ENCODE results near the gene CREG2. TPM values are rescaled to one million over a fixed set of nuclear protein-coding genes. Genes with fewer than 3 reads are reported as not detected.

CREG2 gene
- total and polyA plus RNA-seq, 2 experiments from 2014 or later, result 0.15 to 0.22 TPM

- in situ Hi-C loops (cut with MboI), result no loop called here
- Histone ChIP-seq H3K4me1 (ENCODE audit: insufficient read depth) (peaks cover 27% of the 10 kb centered on the region), H3F3A (ENCODE audit: insufficient read depth) (peaks cover 33% of the 10 kb centered on the region), H3K9me2 (ENCODE audit: insufficient read depth) (no peaks in the 10 kb centered on the region), H3K4me3 (peak overlapping the region; percentile 85), H3K27me3 (replicated peaks; ENCODE audit: insufficient read depth) (no peaks in the 10 kb centered on the region), H3K36me3 (ENCODE audit: low read depth) (no peaks in the 10 kb centered on the region), H2AFZ (no peak overlapping the region), H3K79me2 (ENCODE audit: insufficient read depth) (peaks cover 87% of the 10 kb centered on the region), H3K9me3 (ENCODE audit: low read depth) (no peaks in the 10 kb centered on the region), H3K9ac (peak overlapping the region; percentile 94), H3K4me2 (ENCODE audit: unreplicated experiment) (peak overlapping the region; percentile 92), H4K20me1 (ENCODE audit: insufficient read depth) (peaks cover 18% of the 10 kb centered on the region; the same call in 1 of the 2 replicates), H3K27ac (peak overlapping the region; percentile 95)
- TF ChIP-seq EZH2 (IDR thresholded peaks at IDR 0.05; ENCODE audit: insufficient read depth, poor library complexity, severe bottlenecking) (no peak), EZH2phosphoT487 (IDR thresholded peaks at IDR 0.05; ENCODE audit: insufficient read depth, low read depth) (no peak)
- 76 to 77% methylated on average over 4 of the region's 4 CpGs for WGBS, 2 experiments (ENCODE audit: low coverage in 1 of 2, low lambda C conversion rate in 2 of 2, missing lambda C conversion rate in 2 of 2)
- DNase-seq, result peak; percentile 40
Measured at GRCh38 chr2:101305035-101305434, 82.3 kb downstream of the CREG2 start.

GRCh38 chr2:101303688-101304087, 83.6 kb downstream of the CREG2 start:
- peaks cover 33% of the 10 kb centered on the region for H3F3A ChIP-seq (ENCODE audit: insufficient read depth)
- WGBS, 2 experiments (ENCODE audit: low coverage in 1 of 2, low lambda C conversion rate in 2 of 2, missing lambda C conversion rate in 2 of 2), result 98 to 100% methylated on average over 1 of the region's 1 CpG

GRCh38 chr2:101302016-101302415, 85.3 kb downstream of the CREG2 start:
- no peak for TF ChIP-seq EZH2 (IDR thresholded peaks at IDR 0.05; ENCODE audit: insufficient read depth, poor library complexity, severe bottlenecking)
- no peak for TF ChIP-seq EZH2phosphoT487 (IDR thresholded peaks at IDR 0.05; ENCODE audit: insufficient read depth, low read depth)
- in situ Hi-C loops (cut with MboI), result no loop called here
- Histone ChIP-seq H3K4me3 (no peak overlapping the region), H3K27ac (no peak overlapping the region), H3F3A (ENCODE audit: insufficient read depth) (peaks cover 27% of the 10 kb centered on the region), H3K9me3 (ENCODE audit: low read depth) (no peaks in the 10 kb centered on the region), H3K27me3 (replicated peaks; ENCODE audit: insufficient read depth) (no peaks in the 10 kb centered on the region), H3K9me2 (ENCODE audit: insufficient read depth) (no peaks in the 10 kb centered on the region), H3K4me2 (ENCODE audit: unreplicated experiment) (no peak overlapping the region), H3K4me1 (ENCODE audit: insufficient read depth) (peaks cover 27% of the 10 kb centered on the region; the same call in 1 of the 2 replicates), H4K20me1 (ENCODE audit: insufficient read depth) (peaks cover 18% of the 10 kb centered on the region; the same call in 1 of the 2 replicates), H3K9ac (no peak overlapping the region), H2AFZ (no peak overlapping the region), H3K79me2 (ENCODE audit: insufficient read depth) (peaks cover 98% of the 10 kb centered on the region), H3K36me3 (ENCODE audit: low read depth) (no peaks in the 10 kb centered on the region)
- 95 to 96% methylated on average over 4 of the region's 4 CpGs for WGBS, 2 experiments (ENCODE audit: low coverage in 1 of 2, low lambda C conversion rate in 2 of 2, missing lambda C conversion rate in 2 of 2)
- DNase-seq, result no peak

More at GRCh38 chr2:101303688-101304087, 83.6 kb downstream of the CREG2 start:
- Histone ChIP-seq H4K20me1 (ENCODE audit: insufficient read depth) (peaks cover 18% of the 10 kb centered on the region; the same call in 1 of the 2 replicates), H3K4me1 (ENCODE audit: insufficient read depth) (peaks cover 23% of the 10 kb centered on the region; the same call in 1 of the 2 replicates), H3K9ac (no peak overlapping the region), H3K36me3 (ENCODE audit: low read depth) (no peaks in the 10 kb centered on the region), H3K4me2 (ENCODE audit: unreplicated experiment) (no peak overlapping the region), H3K9me2 (ENCODE audit: insufficient read depth) (no peaks in the 10 kb centered on the region), H3K27ac (no peak overlapping the region), H3K9me3 (ENCODE audit: low read depth) (no peaks in the 10 kb centered on the region), H3K27me3 (replicated peaks; ENCODE audit: insufficient read depth) (no peaks in the 10 kb centered on the region), H3K79me2 (ENCODE audit: insufficient read depth) (peaks cover 98% of the 10 kb centered on the region), H3K4me3 (no peak overlapping the region), H2AFZ (no peak overlapping the region)
- DNase-seq, result no peak
- in situ Hi-C loops (cut with MboI), result no loop called here
- TF ChIP-seq EZH2 (IDR thresholded peaks at IDR 0.05; ENCODE audit: insufficient read depth, poor library complexity, severe bottlenecking) (no peak), EZH2phosphoT487 (IDR thresholded peaks at IDR 0.05; ENCODE audit: insufficient read depth, low read depth) (no peak)

GRCh38 chr2:101300836-101301235, 86.5 kb downstream of the CREG2 start:
- Histone ChIP-seq H3K79me2 (ENCODE audit: insufficient read depth) (peaks cover 100% of the 10 kb centered on the region), H2AFZ (no peak overlapping the region), H3K27me3 (replicated peaks; ENCODE audit: insufficient read depth) (no peaks in the 10 kb centered on the region), H3F3A (ENCODE audit: insufficient read depth) (peaks cover 27% of the 10 kb centered on the region), H3K9me3 (ENCODE audit: low read depth) (no peaks in the 10 kb centered on the region), H3K36me3 (ENCODE audit: low read depth) (no peaks in the 10 kb centered on the region), H3K4me2 (ENCODE audit: unreplicated experiment) (no peak overlapping the region), H3K9ac (no peak overlapping the region), H3K4me3 (no peak overlapping the region), H3K9me2 (ENCODE audit: insufficient read depth) (no peaks in the 10 kb centered on the region), H3K4me1 (ENCODE audit: insufficient read depth) (peaks cover 33% of the 10 kb centered on the region), H4K20me1 (ENCODE audit: insufficient read depth) (peaks cover 13% of the 10 kb centered on the region; the same call in 1 of the 2 replicates), H3K27ac (no peak overlapping the region)
- 58 to 62% methylated on average over 7 of the region's 7 CpGs for WGBS, 2 experiments (ENCODE audit: low coverage in 1 of 2, low lambda C conversion rate in 2 of 2, missing lambda C conversion rate in 2 of 2)
- no peak for TF ChIP-seq EZH2phosphoT487 (IDR thresholded peaks at IDR 0.05; ENCODE audit: insufficient read depth, low read depth)
- TF ChIP-seq EZH2 (IDR thresholded peaks at IDR 0.05; ENCODE audit: insufficient read depth, poor library complexity, severe bottlenecking), result no peak
- in situ Hi-C loops (cut with MboI), result no loop called here
- DNase-seq, result no peak

Measured in GM23248 (cell line).